Neural progenitor cell (in vitro differentiated cells): Measurements from ENCODE around the gene GGTLC2.

ENCODE experiments used
- CTCF ChIP-seq: fragments of 200-600 bp; sonication (generic); IDR thresholded peaks from 2 replicates; pipeline ENCODE4 v1.5.1; 2017; ENCODE audit warnings: antibody characterized with exemption, mild to moderate bottlenecking
- EZH2 ChIP-seq: fragments of 200-600 bp; sonication (generic); IDR thresholded peaks from 2 replicates; pipeline ENCODE4 v1.6.1; 2017; ENCODE audit warnings: antibody characterized with exemption, mild to moderate bottlenecking, moderate library complexity
- EZH2phosphoT487 ChIP-seq: fragments of 200-600 bp; sonication (generic); IDR thresholded peaks from 2 replicates; pipeline ENCODE4 v1.6.1; 2017; ENCODE audit warnings: antibody characterized with exemption

DNA sequence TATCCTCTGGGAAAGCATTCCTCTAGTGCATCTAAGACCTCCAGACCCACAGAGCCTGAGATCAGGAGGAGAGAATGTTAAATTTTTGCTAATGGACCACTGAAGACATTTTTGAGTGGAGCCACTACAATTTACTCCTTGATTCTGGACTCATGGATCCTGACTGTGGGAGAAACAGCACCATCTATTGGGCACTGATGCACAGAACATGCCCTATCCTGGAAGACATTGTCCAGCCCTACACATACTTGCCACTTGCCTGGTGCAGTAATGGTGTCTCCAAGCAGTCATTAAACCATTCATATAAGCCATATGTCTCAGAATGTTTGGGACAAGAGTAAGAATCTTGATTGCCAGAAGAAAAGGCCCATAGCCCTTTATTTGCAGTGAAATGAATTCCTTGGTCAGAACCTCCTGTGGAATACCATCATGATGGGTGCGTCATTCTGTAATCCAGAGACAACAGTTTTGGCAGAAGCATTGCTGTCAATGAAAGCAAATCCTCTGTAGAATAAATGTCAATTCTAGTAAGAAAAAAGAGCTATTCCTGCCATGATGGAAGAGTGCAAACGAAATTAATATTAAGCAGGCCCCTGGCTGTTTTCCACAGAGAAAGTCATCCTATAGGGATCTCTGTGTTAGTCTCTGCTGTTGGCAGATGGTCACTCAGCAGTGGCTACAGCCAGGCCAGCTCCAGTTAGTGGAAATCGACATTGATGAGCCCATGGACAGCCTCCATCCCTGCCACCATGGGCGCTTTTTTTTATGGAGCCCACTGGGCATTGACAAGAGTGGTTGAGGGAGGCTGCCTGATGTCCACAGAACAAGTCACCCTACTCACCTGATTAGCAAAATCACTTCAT, 43.5 kb downstream of the GGTLC2 start:
- TF ChIP-seq CTCF (peak; percentile 82), EZH2 (no peak), EZH2phosphoT487 (no peak)
